ENCODE results near the gene CACNA2D3.

The CACNA2D3 gene

GRCh38 chr3:54999159-54999558 is 876.8 kb downstream of the CACNA2D3 start:
- no peak for TF ChIP-seq CTCF (IDR thresholded peaks at IDR 0.05; ENCODE audit: extremely low read depth, missing control alignments)
- no peak for DNase-seq (ENCODE audit: low spot score)

DNA sequence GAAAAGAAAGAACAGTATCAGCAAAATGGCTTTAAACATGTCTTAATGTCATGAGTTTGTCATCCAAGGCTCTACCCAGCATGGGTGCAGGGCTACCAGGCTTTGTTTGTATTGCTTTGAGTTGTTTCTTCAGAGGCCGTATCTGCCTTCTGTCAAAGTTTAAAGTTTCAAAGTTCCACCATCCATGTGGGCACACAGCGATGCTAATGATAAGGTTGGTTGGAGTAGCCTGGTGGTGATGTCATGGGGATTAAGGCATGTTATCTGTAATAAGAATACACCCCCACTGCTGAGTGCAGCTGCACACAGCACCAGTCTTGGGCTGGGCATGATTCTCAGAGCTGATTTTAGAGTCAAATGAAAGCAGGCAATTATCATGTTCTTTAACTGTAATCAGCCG is 877.5 kb downstream of the CACNA2D3 start:
- TF ChIP-seq CTCF (IDR thresholded peaks at IDR 0.05; ENCODE audit: extremely low read depth, missing control alignments): no peak
- no peak for DNase-seq (ENCODE audit: low spot score)

GRCh38 chr3:55000546-55000945 is 878.2 kb downstream of the CACNA2D3 start:
- TF ChIP-seq CTCF (IDR thresholded peaks at IDR 0.05; ENCODE audit: extremely low read depth, missing control alignments): no peak
- DNase-seq (ENCODE audit: low spot score): no peak

DNA sequence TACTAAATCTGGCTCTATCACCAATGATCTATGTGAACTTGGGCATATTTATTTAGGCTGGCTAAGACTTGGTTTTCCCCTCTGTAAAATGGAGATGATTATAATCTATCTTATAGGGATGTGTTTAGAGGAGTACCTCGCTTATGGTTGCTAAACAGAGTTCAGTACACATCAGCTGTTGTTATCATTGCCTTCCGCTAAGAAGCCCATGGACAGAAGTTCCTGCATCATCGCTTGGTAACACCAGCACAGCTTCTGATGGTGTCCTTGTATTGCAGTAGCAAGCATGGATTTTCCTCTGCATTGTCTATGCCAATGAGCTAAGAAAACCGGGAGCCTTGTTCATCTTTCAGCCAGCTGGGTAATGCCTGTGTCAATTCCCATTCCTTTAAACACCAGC is 878.6 kb downstream of the CACNA2D3 start:
- no peak for TF ChIP-seq CTCF (IDR thresholded peaks at IDR 0.05; ENCODE audit: extremely low read depth, missing control alignments)
- DNase-seq (ENCODE audit: low spot score): no peak

DNA sequence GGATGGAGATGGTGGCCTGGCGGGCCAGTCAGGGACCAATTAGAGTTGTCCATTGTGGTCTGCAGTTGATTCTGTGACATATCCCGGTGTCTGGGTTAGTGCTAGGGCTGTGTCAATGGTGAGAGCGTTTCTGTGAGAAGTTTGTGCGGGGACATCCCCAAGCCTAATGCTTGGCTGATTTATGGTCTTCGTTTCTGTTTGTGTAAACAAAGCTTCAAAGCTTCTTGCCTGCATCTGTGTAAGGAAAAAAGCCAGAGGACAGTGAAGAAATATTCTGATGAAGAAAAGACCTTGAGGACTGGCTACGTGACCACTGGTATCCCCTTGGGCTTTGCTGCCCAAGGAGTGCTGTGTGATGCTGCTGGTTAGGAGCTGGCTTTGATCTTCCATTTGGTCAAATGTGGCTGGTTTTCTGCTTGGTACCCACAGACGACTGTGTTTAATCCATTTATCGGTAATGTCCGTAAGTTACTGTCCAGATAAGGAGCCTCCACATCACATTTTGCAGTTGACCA is 880.1 kb downstream of the CACNA2D3 start:
- no peak for DNase-seq (ENCODE audit: low spot score)
- TF ChIP-seq CTCF (IDR thresholded peaks at IDR 0.05; ENCODE audit: extremely low read depth, missing control alignments): no peak

DNA sequence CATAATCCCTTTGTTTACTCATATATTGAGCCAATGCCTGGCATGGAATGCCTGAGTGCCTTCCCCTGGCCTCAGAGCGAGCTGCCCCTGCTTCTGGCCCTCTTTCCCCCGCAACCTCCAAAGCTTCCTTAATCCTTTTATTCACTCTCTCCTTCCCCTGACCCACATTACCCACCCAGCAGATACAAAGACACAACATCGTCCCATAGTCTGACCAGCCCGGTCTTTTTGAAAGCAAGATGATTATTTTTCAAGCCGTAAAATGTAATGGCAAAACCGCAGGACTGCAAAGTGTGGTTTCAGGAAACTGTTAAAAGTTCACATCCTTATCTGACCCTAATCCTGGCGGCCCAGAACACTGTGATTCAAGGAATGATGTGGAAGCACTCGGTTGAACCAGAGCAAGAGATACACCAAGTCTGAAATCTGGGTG is 883.9 kb downstream of the CACNA2D3 start:
- TF ChIP-seq CTCF (IDR thresholded peaks at IDR 0.05; ENCODE audit: extremely low read depth, missing control alignments): no peak
- DNase-seq (ENCODE audit: low spot score): no peak

DNA sequence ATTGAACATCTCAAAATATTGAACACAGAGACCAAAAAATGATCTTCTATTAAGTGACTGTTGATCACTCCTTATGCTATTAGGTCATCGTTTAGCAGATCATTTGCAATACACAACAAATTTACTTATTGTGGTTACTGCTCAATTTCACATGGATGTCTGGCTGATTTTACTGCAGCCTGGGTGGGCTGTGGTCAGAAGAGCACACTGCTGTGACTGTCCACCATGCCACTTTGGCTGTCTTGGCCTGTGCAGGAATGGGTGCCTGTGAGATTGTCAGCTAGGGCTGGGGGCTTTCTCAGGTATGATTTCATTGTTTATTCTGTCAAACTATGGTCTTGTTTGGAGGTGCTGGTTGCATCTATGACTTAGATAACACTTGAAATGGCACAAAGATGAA is 885.6 kb downstream of the CACNA2D3 start:
- no peak for DNase-seq (ENCODE audit: low spot score)
- no peak for TF ChIP-seq CTCF (IDR thresholded peaks at IDR 0.05; ENCODE audit: extremely low read depth, missing control alignments)
